SK-N-SH treated with all-trans-retinoic acid at 6 μM for 48 hours (cell line): ENCODE measurements around the gene ATRX.

Experiments
- GLIS3 ChIP-seq: fragments of 250-450 bp; sonication (Bioruptor Pico); IDR thresholded peaks from 2 replicates; pipeline ENCODE4 v1.5.0; 2020; ENCODE audit warnings: mild to moderate bottlenecking, moderate library complexity
- ISL1 ChIP-seq: fragments of 250-450 bp; sonication (Bioruptor Pico); IDR thresholded peaks from 2 replicates; pipeline ENCODE4 v2.1.2; 2022; ENCODE audit warnings: mild to moderate bottlenecking, moderate library complexity
- OSR1 ChIP-seq: fragments of 250-450 bp; sonication (Bioruptor Pico); IDR thresholded peaks from 2 replicates; pipeline ENCODE4 v1.8.0; 2022; ENCODE audit warnings: moderate library complexity, mild to moderate bottlenecking, inconsistent platforms
- PPARA ChIP-seq: fragments of 250-450 bp; sonication (Bioruptor Pico); IDR thresholded peaks from 2 replicates; pipeline ENCODE4 v1.5.0; 2020; ENCODE audit warnings: mild to moderate bottlenecking, borderline replicate concordance
- RARB ChIP-seq: fragments of 250-450 bp; sonication (Bioruptor Pico); IDR thresholded peaks from 2 replicates; pipeline ENCODE4 v1.8.0; 2021; ENCODE audit warnings: mild to moderate bottlenecking, moderate library complexity
- TCF4 ChIP-seq: fragments of 250-450 bp; sonication (Bioruptor Pico); IDR thresholded peaks from 2 replicates; pipeline ENCODE4 v1.8.0; 2021; ENCODE audit warnings: mild to moderate bottlenecking, moderate library complexity, borderline replicate concordance
- TOX ChIP-seq: fragments of 250-450 bp; sonication (Bioruptor Pico); IDR thresholded peaks from 2 replicates; pipeline ENCODE4 v1.8.0; 2021; ENCODE audit warnings: mild to moderate bottlenecking, moderate library complexity, borderline replicate concordance
- ZC3H10 ChIP-seq: fragments of 250-450 bp; sonication (Bioruptor Pico); IDR thresholded peaks from 2 replicates; pipeline ENCODE4 v1.5.1; 2021; ENCODE audit warnings: mild to moderate bottlenecking, moderate library complexity
- ZFP30 ChIP-seq: fragments of 450-650 bp; formaldehyde crosslinking; IDR thresholded peaks from 2 replicates; pipeline ENCODE4 v1.5.0; 2022; ENCODE audit warnings: mild to moderate bottlenecking, moderate library complexity
- ZNF70 ChIP-seq: fragments of 450-650 bp; formaldehyde crosslinking; IDR thresholded peaks from 2 replicates; pipeline ENCODE4 v1.5.0; 2020; ENCODE audit warnings: mild to moderate bottlenecking, moderate library complexity
- TF ChIP-seq, protein P1 (sequence below): fragments of 250-450 bp; sonication (Bioruptor Pico); IDR thresholded peaks from 2 replicates; pipeline ENCODE4 v1.5.1; 2020; ENCODE audit warnings: low read depth, mild to moderate bottlenecking, moderate library complexity
- TF ChIP-seq, protein P2 (sequence below): fragments of 250-450 bp; sonication (Bioruptor Pico); IDR thresholded peaks from 2 replicates; pipeline ENCODE4 v1.8.0; 2020; ENCODE audit warnings: mild to moderate bottlenecking, moderate library complexity, borderline replicate concordance

DNA sequence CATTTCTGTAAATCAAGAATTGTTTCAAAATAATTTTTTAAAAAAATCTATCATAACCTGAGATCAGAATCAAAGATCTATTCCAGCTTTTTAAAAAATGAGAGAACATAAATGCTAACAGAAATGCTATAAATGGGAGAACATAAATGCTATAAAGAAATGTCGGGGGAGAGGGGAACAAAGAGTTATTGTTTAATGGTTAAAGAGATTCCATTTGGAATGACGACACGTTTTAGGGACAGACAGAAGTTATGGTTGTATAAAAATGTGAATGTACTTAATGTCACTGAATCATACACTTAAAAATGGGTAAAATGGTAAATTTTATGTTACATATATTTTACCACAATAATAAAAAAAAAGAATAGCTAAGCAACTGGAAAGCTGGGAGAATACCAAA lies 127.1 kb downstream of the ATRX start:
- TF ChIP-seq RARB (no peak), ZNF70 (no peak), TOX (no peak), ZFP30 (CRISPR knock-in tag) (no peak), TCF4 (CRISPR knock-in tag) (no peak), ZC3H10 (CRISPR knock-in tag) (no peak), OSR1 (CRISPR knock-in tag) (no peak), GLIS3 (CRISPR knock-in tag) (no peak), PPARA (CRISPR knock-in tag) (no peak), ISL1 (CRISPR knock-in tag) (no peak)
- TF ChIP-seq, protein P1, sequence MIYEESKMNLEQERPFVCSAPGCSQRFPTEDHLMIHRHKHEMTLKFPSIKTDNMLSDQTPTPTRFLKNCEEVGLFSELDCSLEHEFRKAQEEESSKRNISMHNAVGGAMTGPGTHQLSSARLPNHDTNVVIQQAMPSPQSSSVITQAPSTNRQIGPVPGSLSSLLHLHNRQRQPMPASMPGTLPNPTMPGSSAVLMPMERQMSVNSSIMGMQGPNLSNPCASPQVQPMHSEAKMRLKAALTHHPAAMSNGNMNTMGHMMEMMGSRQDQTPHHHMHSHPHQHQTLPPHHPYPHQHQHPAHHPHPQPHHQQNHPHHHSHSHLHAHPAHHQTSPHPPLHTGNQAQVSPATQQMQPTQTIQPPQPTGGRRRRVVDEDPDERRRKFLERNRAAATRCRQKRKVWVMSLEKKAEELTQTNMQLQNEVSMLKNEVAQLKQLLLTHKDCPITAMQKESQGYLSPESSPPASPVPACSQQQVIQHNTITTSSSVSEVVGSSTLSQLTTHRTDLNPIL (CRISPR knock-in tag): no peak
- TF ChIP-seq, protein P2, sequence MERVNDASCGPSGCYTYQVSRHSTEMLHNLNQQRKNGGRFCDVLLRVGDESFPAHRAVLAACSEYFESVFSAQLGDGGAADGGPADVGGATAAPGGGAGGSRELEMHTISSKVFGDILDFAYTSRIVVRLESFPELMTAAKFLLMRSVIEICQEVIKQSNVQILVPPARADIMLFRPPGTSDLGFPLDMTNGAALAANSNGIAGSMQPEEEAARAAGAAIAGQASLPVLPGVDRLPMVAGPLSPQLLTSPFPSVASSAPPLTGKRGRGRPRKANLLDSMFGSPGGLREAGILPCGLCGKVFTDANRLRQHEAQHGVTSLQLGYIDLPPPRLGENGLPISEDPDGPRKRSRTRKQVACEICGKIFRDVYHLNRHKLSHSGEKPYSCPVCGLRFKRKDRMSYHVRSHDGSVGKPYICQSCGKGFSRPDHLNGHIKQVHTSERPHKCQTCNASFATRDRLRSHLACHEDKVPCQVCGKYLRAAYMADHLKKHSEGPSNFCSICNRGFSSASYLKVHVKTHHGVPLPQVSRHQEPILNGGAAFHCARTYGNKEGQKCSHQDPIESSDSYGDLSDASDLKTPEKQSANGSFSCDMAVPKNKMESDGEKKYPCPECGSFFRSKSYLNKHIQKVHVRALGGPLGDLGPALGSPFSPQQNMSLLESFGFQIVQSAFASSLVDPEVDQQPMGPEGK (CRISPR knock-in tag): no peak
